ENCODE measurements around the gene POU6F2.
"Not testable (repeated sequence)": the region's sequence is repeated elsewhere in the genome, so short reads cannot be mapped to it uniquely, and the experiment has no call there.

POU6F2 gene, protein sequence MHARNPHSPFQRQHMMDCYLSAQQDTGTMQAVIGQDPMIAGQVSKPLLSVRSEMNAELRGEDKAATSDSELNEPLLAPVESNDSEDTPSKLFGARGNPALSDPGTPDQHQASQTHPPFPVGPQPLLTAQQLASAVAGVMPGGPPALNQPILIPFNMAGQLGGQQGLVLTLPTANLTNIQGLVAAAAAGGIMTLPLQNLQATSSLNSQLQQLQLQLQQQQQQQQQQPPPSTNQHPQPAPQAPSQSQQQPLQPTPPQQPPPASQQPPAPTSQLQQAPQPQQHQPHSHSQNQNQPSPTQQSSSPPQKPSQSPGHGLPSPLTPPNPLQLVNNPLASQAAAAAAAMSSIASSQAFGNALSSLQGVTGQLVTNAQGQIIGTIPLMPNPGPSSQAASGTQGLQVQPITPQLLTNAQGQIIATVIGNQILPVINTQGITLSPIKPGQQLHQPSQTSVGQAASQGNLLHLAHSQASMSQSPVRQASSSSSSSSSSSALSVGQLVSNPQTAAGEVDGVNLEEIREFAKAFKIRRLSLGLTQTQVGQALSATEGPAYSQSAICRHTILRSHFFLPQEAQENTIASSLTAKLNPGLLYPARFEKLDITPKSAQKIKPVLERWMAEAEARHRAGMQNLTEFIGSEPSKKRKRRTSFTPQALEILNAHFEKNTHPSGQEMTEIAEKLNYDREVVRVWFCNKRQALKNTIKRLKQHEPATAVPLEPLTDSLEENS

DNA sequence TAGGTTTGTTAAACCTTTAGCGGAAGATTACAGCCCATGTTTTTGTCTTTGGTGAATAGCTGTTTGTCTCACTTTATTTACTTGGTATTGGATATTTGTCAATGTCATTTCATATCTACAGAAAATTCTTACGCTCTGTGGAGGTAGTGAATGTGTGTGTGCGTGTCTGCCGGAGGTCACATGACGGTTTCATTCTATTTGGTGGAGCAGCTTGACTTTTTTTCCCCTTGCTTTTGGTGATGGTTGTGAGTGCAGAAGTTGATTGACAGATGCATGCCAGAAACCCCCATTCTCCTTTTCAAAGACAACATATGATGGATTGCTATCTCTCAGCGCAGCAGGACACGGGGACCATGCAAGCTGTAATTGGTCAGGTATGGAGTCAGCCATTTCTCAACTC lies at the start of gene POU6F2:
TSS of gene POU6F2 (plus strand) at position 225 of the 400 bp plus-strand sequence. CDS start at position 270, 45 bp downstream.
- no peak for DNase-seq

DNA sequence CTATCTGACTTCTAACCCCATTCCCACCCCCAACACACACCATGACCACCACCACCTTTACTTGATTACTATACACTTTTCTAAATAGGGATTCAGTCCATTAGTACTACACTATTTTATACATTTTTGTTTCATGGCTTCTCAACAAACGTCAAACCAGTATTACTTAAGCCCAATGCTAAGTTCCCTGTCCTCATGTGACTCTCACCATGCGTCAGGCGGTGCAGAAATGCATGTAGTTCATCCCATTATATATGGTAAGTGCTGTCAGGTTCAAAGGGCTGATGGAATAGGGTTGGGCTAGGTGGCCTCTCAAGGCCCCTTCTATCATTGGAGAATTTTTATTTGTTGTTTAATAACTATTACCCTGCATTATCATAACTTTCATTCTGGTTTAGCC lies 49.2 kb upstream of the POU6F2 start:
- no peak for DNase-seq

GRCh38 chr7:38929460-38930171 lies 48.1 kb upstream of the POU6F2 start:
- no peak for DNase-seq

DNA sequence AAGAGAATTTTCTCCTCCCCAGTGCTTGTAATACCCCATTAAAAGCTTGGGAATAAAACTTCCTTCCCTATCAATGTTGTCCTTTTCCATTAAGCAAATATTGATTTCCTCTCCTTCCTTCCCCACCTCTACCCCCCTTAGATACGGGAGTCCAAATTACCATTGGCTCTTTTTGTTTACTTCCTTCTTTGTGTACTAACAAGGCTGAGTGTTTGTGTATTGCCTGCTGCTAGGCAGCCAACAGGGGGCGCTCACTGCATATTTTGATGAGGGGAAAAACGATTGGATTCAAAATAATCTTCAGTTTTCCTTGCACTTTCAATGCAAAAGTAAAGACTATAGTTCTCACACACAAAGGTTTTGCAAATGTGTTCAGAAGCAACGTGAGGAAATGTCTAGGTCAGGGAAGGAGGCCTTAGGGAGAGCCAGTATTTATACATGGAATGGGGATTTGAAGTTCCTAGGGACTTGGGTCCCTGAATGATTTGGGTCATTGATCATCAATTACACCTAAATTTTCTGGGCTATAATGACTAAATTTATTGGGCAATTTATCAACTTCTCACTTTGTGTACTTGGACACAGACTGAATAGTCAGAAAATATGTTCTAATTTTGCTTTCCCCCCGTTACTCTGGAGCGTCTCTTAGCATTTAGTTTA lies 45.1 kb upstream of the POU6F2 start:
- no peak for DNase-seq

DNA sequence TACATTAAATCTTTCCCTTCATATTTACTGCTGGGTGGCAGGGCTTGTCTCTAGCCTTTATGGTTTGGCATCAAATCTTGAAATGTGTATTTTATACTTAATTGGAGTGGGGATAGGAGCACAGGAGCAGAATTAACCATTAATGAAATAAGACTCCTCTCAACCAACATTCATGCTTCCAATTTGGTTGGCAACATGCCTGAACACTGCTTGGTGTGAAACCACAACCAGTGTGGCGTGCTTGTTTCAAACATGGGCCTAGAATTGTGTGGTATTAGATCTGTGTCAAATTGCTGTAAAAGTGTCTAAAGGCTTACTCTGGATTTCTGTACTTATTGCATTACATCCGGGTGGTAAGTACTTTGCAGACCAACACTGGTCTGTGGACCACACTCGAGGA lies 43.7 kb upstream of the POU6F2 start:
- no peak for DNase-seq

DNA sequence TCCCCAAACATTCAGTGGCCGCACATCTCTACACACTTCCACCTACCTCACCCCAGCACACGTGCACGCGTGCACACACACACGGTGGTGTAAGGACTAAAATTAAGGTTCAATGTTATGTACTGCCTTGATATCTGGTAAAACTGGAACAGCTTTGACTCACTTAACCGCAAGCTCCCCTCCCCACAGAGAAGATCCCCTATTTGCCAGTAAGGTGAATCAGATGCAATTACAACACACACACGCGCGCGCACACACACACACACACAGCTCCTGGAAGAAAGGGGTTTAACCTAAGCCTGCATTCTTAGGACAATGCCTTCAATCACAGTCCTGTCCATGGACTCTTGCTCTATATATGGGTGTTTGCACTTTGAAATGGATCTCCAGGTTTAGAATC lies 43.2 kb upstream of the POU6F2 start:
- no peak for DNase-seq

- no peak for DNase-seq
Observed at GRCh38 chr7:38936641-38937040, 41.1 kb upstream of the POU6F2 start.

GRCh38 chr7:38938001-38938485 lies 39.7 kb upstream of the POU6F2 start:
- no peak for DNase-seq

GRCh38 chr7:38938589-38938988 lies 39.1 kb upstream of the POU6F2 start:
- DNase-seq = no peak

DNA sequence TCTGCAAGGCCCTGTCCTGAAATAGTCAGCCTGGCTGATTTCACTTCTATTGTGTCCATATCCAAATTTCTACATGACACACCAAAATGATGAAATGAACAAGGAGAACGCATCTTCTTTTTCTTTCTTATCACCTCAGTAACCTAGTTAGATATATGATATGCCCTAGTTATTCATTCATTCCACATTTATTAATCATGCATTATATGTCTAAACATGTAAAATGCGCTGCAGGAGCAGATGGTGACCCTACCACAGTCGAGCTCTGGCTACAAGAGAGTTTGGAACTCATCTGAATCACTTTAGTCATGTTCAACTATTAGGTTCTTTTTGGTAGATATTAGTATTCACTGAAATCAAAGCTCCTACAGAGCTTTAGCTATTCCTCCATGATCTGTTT lies 36.9 kb upstream of the POU6F2 start:
- no peak for DNase-seq

- no peak for DNase-seq
Observed at GRCh38 chr7:38942431-38943051, 35.2 kb upstream of the POU6F2 start.

DNA sequence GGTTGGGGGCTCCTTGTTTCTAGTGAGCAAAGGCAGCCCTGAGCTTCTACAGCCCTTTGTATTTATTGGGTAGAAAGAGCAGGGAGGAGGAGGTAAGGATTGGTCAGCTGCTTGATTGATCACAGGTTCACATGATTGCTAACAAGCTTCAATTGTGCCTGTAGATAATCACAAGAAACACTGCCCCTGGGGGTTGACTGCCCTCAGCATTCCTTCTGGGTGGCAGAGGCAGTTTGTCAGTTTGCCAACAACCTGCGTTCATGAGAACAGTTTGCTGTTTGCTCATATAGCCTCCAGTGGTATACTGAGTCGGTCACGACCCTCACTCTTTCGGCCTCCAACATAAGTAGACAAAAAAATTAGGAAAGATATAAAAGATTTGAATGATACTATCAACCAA lies 30.2 kb upstream of the POU6F2 start:
- not testable (repeated sequence) for DNase-seq

- no peak for DNase-seq
Observed at GRCh38 chr7:38950309-38950708, 27.4 kb upstream of the POU6F2 start.

- no peak for DNase-seq
Observed at GRCh38 chr7:38951213-38951612, 26.5 kb upstream of the POU6F2 start.

GRCh38 chr7:38953227-38953626 lies 24.5 kb upstream of the POU6F2 start:
- no peak for DNase-seq

GRCh38 chr7:38953971-38954370 lies 23.7 kb upstream of the POU6F2 start:
- no peak for DNase-seq

- no peak for DNase-seq
Observed at GRCh38 chr7:38955892-38956291, 21.8 kb upstream of the POU6F2 start.

- no peak for DNase-seq
Observed at GRCh38 chr7:38962028-38962427, 15.7 kb upstream of the POU6F2 start.

GRCh38 chr7:38964921-38965320 lies 12.8 kb upstream of the POU6F2 start:
- DNase-seq = no peak

GRCh38 chr7:38973760-38974159 lies 3.9 kb upstream of the POU6F2 start:
- no peak for DNase-seq

DNA sequence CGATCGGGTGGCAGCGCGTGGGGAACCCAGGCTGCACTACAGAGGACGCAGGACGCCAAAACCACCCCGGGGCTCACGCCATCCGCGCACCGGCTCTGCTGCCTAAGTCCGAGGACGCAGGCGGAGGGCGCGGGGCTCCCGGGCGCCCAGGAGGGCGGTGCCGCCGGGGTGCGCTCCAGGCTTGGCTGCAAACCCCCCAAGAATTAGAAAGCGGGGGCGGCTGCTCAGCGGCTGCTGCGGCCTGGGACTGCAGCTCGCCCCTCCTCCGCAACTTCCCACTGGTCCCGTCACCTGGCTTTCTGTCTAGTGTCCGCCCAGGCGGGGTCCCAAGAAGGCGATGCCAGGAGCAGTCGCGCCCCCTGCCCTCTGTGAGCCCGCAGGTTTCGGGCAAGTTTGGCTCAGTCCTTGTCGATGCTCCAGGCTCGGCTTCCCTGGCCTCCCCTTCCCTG lies 1.7 kb upstream of the POU6F2 start:
- no peak for DNase-seq

DNA sequence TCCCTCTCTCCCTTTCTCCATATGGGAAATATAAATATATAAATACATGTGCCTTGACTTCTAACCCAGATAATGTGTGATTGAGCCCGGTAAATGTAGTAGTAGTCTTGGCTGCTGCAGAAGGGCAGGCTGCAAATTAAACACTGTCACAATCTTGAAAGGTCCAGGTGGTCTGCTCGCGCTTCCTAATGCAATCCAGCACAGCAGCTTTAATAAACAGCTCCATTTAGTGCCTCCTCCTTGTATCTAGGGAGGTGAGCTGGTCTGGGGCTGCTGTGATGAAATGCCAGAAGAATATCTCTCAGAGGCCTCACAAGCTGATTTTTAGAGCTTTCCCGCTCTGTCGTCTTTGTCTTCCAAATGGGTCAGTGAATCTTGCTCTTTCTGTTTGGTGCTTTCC lies 782 bp downstream of the POU6F2 start:
- DNase-seq = no peak
